Stimulated activated CD4-positive, alpha-beta T cell treated with anti-CD3 and anti-CD28 coated beads, TNF-alpha, amount 100 ng/mL, for 48 hours (primary cell): Measurements from ENCODE around the gene GNAI2.
A peak's percentile ranks its signal among the peaks of the same experiment; 100 is the strongest.
"Not testable (repeated sequence)": the region's sequence is repeated elsewhere in the genome, so short reads cannot be mapped to it uniquely, and the experiment has no call there.

Experiments used
- DNase-seq, 3 donors: peaks; one replicate each; pipeline ENCODE4 v3.0.0-alpha.2; 2020; ENCODE audit warnings: low read depth in 3 of 3

GNAI2 gene

GRCh38 chr3:50204804-50205412 lies 31.1 kb upstream of the GNAI2 start, which contains the start of gene SLC38A3:
Gene SLC38A3 (plus strand): TSS chr3:50205271. CDS start chr3:50214200, 8,929 bp downstream.
- DNase-seq: no peak

- no peak for DNase-seq
Measured at GRCh38 chr3:50205413-50206276, 30.4 kb upstream of the GNAI2 start.

GRCh38 chr3:50207359-50208042 lies 28.5 kb upstream of the GNAI2 start:
- no peak for DNase-seq

- no peak for DNase-seq
Measured at GRCh38 chr3:50208677-50209344, 27.2 kb upstream of the GNAI2 start.

- no peak for DNase-seq
Measured at GRCh38 chr3:50210176-50210509, 25.9 kb upstream of the GNAI2 start.

- DNase-seq: no peak
Measured at GRCh38 chr3:50210510-50211367, 25.3 kb upstream of the GNAI2 start.

- not testable (repeated sequence) for DNase-seq
Measured at GRCh38 chr3:50211368-50211717, 24.7 kb upstream of the GNAI2 start.

- peak in 1 of 3 donors; percentile 47 for DNase-seq
Measured at GRCh38 chr3:50211930-50212329, 24.1 kb upstream of the GNAI2 start.

- no peak for DNase-seq
Measured at GRCh38 chr3:50212502-50212901, 23.5 kb upstream of the GNAI2 start.

GRCh38 chr3:50212971-50213370 lies 23.0 kb upstream of the GNAI2 start:
- no peak for DNase-seq

- DNase-seq: no peak
Measured at GRCh38 chr3:50213373-50213772, 22.6 kb upstream of the GNAI2 start.

- no peak for DNase-seq
Measured at GRCh38 chr3:50214824-50215223, 21.2 kb upstream of the GNAI2 start.

- no peak for DNase-seq
Measured at GRCh38 chr3:50215529-50215928, 20.5 kb upstream of the GNAI2 start.

GRCh38 chr3:50217681-50218080 lies 18.3 kb upstream of the GNAI2 start:
- DNase-seq: no peak

- DNase-seq: no peak
Measured at GRCh38 chr3:50218448-50218847, 17.6 kb upstream of the GNAI2 start.

- DNase-seq: no peak
Measured at GRCh38 chr3:50219285-50219684, 16.7 kb upstream of the GNAI2 start.

GRCh38 chr3:50220109-50220508 lies 15.9 kb upstream of the GNAI2 start:
- no peak for DNase-seq

- no peak for DNase-seq
Measured at GRCh38 chr3:50221051-50221410, 15.0 kb upstream of the GNAI2 start.

- no peak for DNase-seq
Measured at GRCh38 chr3:50221411-50222168, 14.4 kb upstream of the GNAI2 start.

- DNase-seq: no peak
Measured at GRCh38 chr3:50222169-50222528, 13.9 kb upstream of the GNAI2 start.

GRCh38 chr3:50224639-50225038 lies 11.4 kb upstream of the GNAI2 start:
- no peak for DNase-seq
